ENCODE data around the gene C10orf88.

- no peak for TF ChIP-seq CTCF (IDR thresholded peaks at IDR 0.05; ENCODE audit: low read depth, low read length, poor library complexity, severe bottlenecking)
- no peak for TF ChIP-seq EZH2phosphoT487 (IDR thresholded peaks at IDR 0.05; ENCODE audit: borderline replicate concordance, low read length)
Observed at GRCh38 chr10:122915700-122916099, 38.3 kb downstream of the C10orf88 start.

Data from DOHH2 (cell line).